CD8-positive, alpha-beta memory T cell (primary cell): ENCODE measurements around the gene CLK4. TPM values are rescaled to one million over a fixed set of nuclear protein-coding genes. Genes with fewer than 3 reads are reported as not detected.

Experiments used
- CTCF ChIA-PET: fragments of 350-600 bp; sonication (Branson Sonifier 250); formaldehyde crosslinking; loops from one replicate; lab custom pipeline; 2021; ENCODE audit warnings: antibody characterized with exemption; lab: Charles Lee
- POLR2A ChIA-PET: fragments of 350-600 bp; sonication (Branson Sonifier 250); formaldehyde crosslinking; loops from one replicate; lab custom pipeline; 2021; ENCODE audit warnings: antibody characterized with exemption; lab: Charles Lee
- DNase-seq, 5 donors: peaks; one replicate each; pipeline versions ENCODE4 v3.0.0 to v3.0.0-alpha.2; 2020 to 2022; ENCODE audit warnings: mixed read lengths in 1 of 5
- H3K27ac ChIP-seq: one replicate; pipeline ENCODE4 v1.7.0; 2013; ENCODE audit warnings: low read depth, mild to moderate bottlenecking, low read length, moderate library complexity
- H3K27me3 ChIP-seq: 2 replicates; pipeline ENCODE4 v1.7.0; 2013; ENCODE audit warnings: low read length, mild to moderate bottlenecking; ENCODE audit not compliant: insufficient read depth, poor library complexity, severe bottlenecking
- H3K36me3 ChIP-seq: 2 replicates; pipeline ENCODE4 v1.7.0; 2013; ENCODE audit warnings: mild to moderate bottlenecking, low read length, moderate library complexity; ENCODE audit not compliant: insufficient read depth
- H3K4me1 ChIP-seq: 2 replicates; pipeline ENCODE4 v1.7.0; 2013; ENCODE audit warnings: mild to moderate bottlenecking, low read length, moderate library complexity; ENCODE audit not compliant: insufficient read depth
- H3K4me3 ChIP-seq: 2 replicates; pipeline ENCODE4 v1.7.0; 2013; ENCODE audit warnings: mild to moderate bottlenecking, low read length
- H3K9me3 ChIP-seq: 2 replicates; pipeline ENCODE4 v1.7.0; 2013; ENCODE audit warnings: mild to moderate bottlenecking, low read length
- H3K27ac Mint-ChIP-seq, 8 donors: one replicate each; pipeline ENCODE4 v1.8.0; 2020 to 2021; ENCODE audit warnings: mixed read lengths in 8 of 8, mild to moderate bottlenecking in 6 of 8, inconsistent platforms in 3 of 8, moderate library complexity in 3 of 8
- H3K27me3 Mint-ChIP-seq, 2 donors: one replicate each; pipeline ENCODE4 v1.8.0; 2020 to 2021; ENCODE audit warnings: mixed read lengths in 2 of 2, mild to moderate bottlenecking in 1 of 2, moderate library complexity in 1 of 2
- H3K36me3 Mint-ChIP-seq, 3 donors: one replicate each; pipeline ENCODE4 v1.8.0; 2020 to 2021; ENCODE audit warnings: mixed read lengths in 3 of 3, inconsistent platforms in 1 of 3, mild to moderate bottlenecking in 1 of 3
- H3K4me1 Mint-ChIP-seq, 3 donors: one replicate each; pipeline ENCODE4 v1.8.0; 2020 to 2021; ENCODE audit warnings: mixed read lengths in 3 of 3, inconsistent platforms in 1 of 3, mild to moderate bottlenecking in 1 of 3
- H3K4me3 Mint-ChIP-seq, 7 donors: one replicate each; pipeline ENCODE4 v1.8.0; 2020 to 2021; ENCODE audit warnings: mixed read lengths in 7 of 7, mild to moderate bottlenecking in 6 of 7, moderate library complexity in 4 of 7, inconsistent platforms in 2 of 7
- H3K9me3 Mint-ChIP-seq, 5 donors: one replicate each; pipeline ENCODE4 v1.8.0; 2020 to 2022; ENCODE audit warnings: mixed read lengths in 5 of 5, mild to moderate bottlenecking in 3 of 5, moderate library complexity in 2 of 5, inconsistent platforms in 1 of 5
- polyA plus RNA-seq: library from polyadenylated mRNA; unstranded; fragments of 300-500 nt; fragmentation: Illumina TruSeq; gene quantifications from one replicate; pipeline ENCODE4 v1.2.3, GENCODE V29; 2021
- total RNA-seq, 2 experiments: library from RNA; stranded (reverse); gene quantifications; one replicate each; pipeline ENCODE4 v1.2.3, GENCODE V29; 2021

CLK4 gene
- total and polyA plus RNA-seq, 3 experiments from 2014 or later = 16.3 to 29.2 (median 27.4) TPM

DNA sequence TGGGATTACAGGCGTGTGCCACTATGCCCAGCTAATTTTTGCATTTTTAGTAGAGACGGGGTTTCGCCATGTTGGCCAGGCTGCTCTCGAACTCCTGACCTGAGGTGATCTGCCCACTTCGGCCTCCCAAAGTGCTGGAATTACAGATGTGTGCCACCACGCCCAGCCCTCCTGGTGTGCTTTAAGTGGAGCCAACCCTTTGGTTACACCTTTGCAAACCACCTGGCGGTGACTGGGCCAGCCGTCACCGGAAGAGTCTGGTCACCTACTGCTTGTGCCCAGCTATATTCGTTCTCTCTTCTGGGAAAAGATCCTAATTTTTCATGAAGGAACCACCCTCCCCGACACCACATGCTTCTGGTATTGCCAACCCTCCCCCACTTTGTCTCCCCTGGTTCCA is 72.5 kb downstream of the CLK4 start:
- Histone ChIP-seq H3K4me1 (no peaks in the 10 kb centered on the region), H3K27me3 (no peaks in the 10 kb centered on the region), H3K27ac (no peak overlapping the region), H3K4me3 (no peak overlapping the region), H3K9me3 (no peaks in the 10 kb centered on the region), H3K36me3 (no peaks in the 10 kb centered on the region)
- H3K4me3 Mint-ChIP-seq = no peak overlapping the region
- ChIA-PET POLR2A (no interaction called here), CTCF (interaction anchor here (1.7 kb wide), 1 partner anchor 93 kb away, joined by 3 read pairs; no protein-coding TSS in a partner anchor)
- peaks cover 2 to 41% of the 10 kb centered on the region in 2 donors for H3K27me3 Mint-ChIP-seq
- DNase-seq = no peak
- no peaks in the 10 kb centered on the region for H3K4me1 Mint-ChIP-seq
- no peaks in the 10 kb centered on the region for H3K9me3 Mint-ChIP-seq
- no peaks in the 10 kb centered on the region for H3K36me3 Mint-ChIP-seq
- no peak overlapping the region for H3K27ac Mint-ChIP-seq

DNA sequence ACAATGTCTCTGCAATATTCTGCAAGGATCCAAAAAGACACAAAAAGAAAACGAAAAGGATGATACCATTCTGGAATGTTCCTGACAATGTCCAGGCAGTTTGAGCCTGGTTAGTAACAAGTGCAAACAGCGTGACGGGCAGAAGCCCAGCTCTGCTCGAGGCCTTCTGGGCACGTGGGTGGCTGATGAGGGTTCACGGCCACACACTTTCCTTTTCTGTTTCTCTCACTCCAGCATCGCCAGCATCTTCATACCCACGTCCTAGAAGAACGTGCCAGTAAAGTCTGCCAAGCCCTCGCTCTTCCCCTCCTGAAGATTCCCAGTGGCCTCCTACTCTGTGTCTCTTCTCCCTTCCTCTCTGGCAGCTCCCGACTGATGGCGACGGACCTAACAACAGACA is 73.3 kb downstream of the CLK4 start:
- Histone ChIP-seq H3K36me3 (no peaks in the 10 kb centered on the region), H3K4me1 (no peaks in the 10 kb centered on the region), H3K9me3 (no peaks in the 10 kb centered on the region), H3K4me3 (no peak overlapping the region), H3K27ac (no peak overlapping the region), H3K27me3 (no peaks in the 10 kb centered on the region)
- no peak overlapping the region for H3K27ac Mint-ChIP-seq
- POLR2A ChIA-PET = no interaction called here
- no peak for DNase-seq
- CTCF ChIA-PET = interaction anchor here (1.7 kb wide), 1 partner anchor 92 kb away, joined by 3 read pairs; no protein-coding TSS in a partner anchor
- peaks cover 0 to 2% (median 0%) of the 10 kb centered on the region in 3 donors for H3K4me1 Mint-ChIP-seq
- H3K9me3 Mint-ChIP-seq = no peaks in the 10 kb centered on the region
- H3K4me3 Mint-ChIP-seq = no peak overlapping the region
- H3K36me3 Mint-ChIP-seq = no peaks in the 10 kb centered on the region
- peaks cover 2 to 37% of the 10 kb centered on the region in 2 donors for H3K27me3 Mint-ChIP-seq

Other genes starting within 250 kb of the CLK4 start
- under 1 TPM; 0.20 to 0.28 TPM for gene COL23A1, start 36.7 kb downstream of the CLK4 start, total RNA-seq
- not detected for gene COL23A1, start 36.7 kb downstream of the CLK4 start, polyA plus RNA-seq
- 1 to 10 TPM; 7.7 to 8.8 TPM for gene ZNF354A, start 103.6 kb upstream of the CLK4 start, total RNA-seq
- 15.0 TPM for gene ZNF354A, start 103.6 kb upstream of the CLK4 start, polyA plus RNA-seq
- 10 to 100 TPM; 10.5 to 11.5 TPM for gene ZNF354B, start 232.9 kb upstream of the CLK4 start, total RNA-seq
- gene ZNF354B, start 232.9 kb upstream of the CLK4 start, polyA plus RNA-seq = 5.0 TPM